Stimulated activated CD8-positive, alpha-beta memory T cell treated with anti-CD3 and anti-CD28 coated beads, Interleukin-12 subunit alpha, Interleukin-12 subunit beta, amount 100 ng/mL, for 1 hour (primary cell): ENCODE data around the gene ATP8B4.
"Not testable (repeated sequence)": the region's sequence is repeated elsewhere in the genome, so short reads cannot be mapped to it uniquely, and the experiment has no call there.

Experiments
- DNase-seq: peaks from one replicate; pipeline ENCODE4 v3.0.0-alpha.2; 2020; ENCODE audit warnings: low read depth

The ATP8B4 gene

DNA sequence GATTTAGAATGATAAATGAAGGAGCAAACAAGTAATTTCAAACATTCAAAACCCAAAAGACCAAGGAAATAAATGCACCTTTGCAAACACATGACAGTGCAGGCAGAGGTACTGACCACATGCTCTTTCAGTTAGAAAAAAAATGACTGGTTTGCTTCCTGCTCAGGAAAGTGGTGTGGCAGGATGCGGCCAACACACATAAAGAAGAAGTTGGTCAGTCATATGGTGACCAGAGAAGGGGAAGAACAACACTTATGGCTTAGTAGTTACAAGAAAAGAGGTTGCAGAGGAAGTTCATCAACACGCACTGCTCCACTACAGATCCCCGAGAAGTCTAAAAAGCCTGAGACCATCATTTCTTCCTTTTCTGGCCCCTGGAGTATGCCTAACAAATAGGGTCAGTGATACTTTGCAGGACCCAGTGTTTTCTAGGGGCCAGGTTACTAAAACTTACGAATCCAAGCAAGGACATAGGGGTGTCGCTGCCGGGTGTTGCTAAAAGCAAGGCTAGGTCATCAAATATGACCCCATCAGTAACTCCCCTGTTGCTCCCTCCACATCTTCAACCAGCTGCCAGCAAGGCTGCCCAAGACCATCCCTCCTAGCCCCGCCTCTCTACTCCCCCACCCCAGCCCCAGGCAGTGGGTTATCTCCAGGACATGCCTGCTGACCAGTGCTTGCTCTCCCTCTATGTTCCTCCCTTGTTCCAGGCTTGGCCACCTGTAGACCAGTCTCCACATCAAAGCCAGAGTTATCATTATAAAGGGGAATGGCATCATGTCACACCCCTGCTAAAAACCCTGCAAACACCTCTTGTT, 11.2 kb downstream of the ATP8B4 start:
- no peak for DNase-seq

DNA sequence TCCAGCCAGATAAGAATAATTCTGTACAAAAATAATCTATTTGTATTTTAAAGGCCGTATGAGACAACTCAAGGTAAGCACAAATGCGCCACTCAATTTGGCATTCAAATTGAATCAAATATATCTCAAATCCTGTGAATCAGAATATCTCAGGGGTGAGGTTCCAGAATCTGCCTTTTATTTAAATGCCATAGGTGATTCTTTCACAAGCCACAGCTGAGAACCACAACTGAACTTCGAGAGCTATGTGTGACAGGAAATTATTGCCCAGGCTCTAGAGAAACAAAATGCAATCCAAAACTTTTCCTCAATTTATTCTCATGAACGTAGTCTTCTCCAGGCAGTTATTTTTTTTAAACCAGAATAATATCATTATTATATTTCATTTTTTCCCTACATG, 11.9 kb downstream of the ATP8B4 start:
- no peak for DNase-seq

DNA sequence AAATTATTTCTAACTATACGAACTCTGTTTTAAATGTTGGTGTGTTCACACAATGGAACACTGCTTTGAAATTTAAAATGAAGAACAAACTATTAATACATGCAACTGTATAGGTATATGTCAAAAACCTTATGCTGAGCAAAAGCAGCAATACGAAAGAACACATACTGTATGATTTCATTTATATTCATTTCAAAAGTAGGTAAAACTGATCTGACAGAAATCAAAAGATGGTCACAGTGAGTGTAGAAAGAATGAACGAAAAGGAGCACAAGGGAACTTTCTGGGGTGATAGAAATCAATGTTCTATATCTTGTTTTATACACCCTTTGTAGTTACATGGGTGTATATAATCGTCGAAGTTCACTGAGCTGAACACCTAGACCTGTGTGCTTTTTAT, 12.6 kb downstream of the ATP8B4 start:
- DNase-seq: no peak

DNA sequence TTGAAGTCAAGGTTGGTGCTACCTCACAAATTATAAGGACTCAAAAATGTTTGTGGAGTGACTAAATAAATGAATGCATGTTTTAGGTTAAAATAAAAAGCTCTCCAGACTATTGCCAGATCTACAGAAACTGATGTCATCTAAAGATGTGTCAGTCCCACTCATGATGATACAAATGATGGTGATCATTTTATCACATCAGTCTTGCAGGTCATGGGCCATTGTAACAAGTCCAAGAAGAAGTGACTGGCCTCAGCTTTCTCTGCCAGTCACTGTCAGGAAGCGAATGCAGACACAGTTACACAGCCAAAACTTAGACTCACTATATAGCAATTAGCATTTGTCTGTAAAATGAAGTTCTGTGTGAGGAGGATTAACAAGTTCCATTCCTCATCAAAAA, 18.5 kb downstream of the ATP8B4 start:
- DNase-seq: no peak

DNA sequence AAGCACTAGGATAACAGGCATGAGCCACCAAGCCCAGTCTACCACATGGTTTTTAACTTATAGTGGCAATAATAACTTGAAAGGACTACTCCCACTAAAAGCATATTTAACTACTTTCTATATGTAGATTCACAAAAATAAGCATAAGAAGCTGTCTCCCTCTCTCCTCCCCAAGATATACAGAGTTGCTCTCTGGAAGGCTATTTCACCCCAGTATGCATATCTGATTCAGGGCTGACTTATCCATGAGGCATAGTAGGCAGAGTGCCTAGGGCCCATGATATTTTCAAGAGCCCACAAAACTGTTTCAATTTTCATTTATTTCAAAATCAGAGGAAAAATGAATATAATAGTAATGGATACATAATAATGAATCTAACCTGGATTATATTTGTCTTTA, 20.5 kb downstream of the ATP8B4 start:
- no peak for DNase-seq

DNA sequence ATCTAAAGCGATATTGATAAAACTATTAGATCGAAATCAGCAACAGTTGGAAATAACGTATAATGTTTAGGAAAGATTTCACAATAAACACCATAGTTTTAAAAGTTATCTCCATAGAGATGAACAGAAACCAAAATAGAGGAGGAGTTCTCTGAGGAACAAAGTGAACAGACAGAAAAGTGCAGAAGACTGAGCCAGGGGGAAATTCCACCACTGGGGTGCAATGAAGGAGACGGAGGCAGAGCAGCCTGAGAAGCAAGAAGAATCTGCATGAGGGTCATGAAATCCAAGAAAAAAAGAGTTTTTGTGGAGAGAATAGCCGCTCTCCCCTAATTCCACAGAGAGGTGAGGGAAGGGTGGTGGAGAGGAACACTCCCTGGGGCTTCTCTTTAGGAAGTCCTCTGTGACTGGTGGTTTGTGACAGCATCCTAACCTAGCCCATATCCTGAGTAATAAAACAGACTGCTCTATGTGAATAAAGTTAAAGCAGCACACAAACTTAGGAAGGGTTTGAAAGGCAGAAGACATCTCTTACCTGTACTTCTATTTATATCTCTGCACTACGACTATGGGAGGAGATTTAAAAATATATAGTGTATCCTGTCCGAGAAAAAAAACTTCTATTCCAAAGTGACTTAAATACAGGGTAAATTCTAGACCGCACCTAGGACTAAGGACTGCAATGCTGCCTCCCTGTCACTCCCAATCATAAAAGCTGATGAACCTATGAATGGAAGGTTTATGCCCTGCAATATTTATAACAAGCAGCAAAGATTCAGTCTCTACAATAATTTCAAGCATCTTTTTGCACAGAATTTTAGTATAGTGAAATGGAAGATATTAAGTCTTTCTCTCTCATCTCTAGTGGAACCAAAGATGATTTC, 22.9 kb downstream of the ATP8B4 start:
- DNase-seq: no peak

DNA sequence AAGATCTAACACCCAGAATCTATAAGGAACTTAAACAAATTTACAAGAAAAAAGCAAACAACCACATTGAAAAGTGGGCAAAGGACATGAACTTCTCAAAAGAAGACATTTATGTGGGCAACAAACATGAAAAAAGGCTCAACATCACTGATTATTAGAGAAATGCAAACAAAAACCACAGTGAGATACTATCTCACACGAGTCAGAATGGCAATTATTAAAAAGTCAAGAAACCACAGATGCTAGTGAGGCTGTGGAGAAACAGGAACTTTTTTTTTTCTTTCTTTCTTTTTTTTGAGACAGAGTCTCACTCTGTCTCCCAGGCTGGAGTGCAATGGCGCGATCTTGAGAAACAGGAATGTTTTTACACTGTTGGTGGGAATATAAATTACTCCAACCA, 29.6 kb downstream of the ATP8B4 start:
- not testable (repeated sequence) for DNase-seq

DNA sequence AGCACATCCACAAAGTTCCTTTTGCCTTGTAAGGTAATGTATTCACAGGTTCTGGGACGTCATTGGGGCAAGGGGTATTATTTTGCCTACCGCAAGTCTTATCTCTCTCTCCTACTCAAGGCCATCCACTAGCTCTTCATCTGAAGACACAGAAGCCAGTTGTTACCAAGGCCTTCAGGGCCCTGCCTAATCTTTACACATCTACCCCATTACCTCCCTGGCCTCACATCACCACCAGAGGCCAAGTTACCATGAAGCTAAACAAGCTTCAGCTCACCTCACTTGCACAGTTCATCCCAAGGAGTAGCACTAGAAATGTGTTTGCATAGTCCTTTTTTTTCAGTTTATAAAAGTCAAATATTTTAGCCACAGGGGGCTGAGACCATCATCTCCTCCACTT, 34.1 kb downstream of the ATP8B4 start:
- DNase-seq: no peak

DNA sequence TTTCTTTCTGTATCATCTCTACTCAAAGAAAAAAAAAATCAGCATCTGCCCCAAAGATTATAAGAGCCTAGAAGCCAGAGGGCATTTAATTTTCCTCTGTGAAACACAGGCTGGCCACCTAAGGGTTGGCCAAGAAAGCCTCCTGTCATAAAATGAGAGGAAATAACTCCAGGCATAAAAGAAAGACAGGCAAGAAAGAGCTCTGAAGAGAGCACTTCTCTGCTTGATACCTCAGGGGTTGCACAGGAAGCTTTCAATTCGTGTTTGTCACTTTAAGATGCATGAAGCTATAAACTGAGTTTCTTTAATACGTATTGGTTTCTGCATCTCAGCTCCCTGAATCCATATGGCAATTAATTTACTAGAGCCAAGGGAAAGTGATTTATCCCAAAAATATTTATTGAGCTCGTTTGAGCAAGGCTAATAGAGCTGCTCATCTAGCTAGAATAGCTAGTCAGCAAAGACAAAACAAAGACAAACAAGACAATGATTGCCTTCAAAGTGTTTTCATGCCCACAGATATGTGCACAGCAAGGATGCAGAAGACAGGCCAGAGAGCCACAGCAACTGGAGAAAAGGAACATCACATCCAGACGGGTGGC, 35.5 kb downstream of the ATP8B4 start:
- DNase-seq: no peak

DNA sequence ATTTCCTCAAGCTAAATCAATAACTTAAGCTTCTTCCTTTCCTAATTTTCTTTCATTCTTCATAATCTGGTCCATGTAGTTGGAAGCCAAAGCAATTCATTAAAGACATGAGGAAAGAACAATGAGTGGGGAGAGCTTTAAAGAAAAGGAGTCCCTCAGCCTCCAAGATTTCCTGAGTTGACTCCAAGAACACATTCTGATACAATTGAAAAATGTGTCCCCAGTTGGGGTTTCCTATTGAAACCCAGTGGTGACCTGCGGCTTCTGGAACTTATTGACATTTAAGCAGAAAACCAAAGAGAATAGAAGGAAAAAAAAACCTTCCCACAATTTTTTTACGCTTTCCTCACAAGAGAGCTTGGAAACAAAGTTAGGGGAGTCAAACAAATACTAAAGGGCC, 37.0 kb downstream of the ATP8B4 start:
- no peak for DNase-seq

DNA sequence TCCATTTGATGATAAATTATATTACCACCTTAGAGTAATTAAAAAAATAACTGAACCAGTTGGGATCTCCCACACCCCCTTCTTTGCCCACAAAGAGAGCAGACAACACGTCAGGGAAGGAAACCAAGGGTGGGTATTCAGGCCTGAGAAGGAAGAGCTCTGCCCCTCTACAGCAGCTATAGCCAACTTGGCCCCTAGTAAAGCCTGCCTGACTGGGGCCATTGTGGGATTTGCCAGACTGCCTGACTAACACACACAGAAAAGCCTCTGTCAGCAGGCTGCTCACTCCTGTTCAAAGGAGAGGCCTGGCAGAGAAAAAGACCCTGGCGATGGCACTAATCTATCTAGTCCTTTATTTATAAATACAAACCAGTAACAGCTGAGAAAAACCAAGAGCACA, 41.4 kb downstream of the ATP8B4 start:
- DNase-seq: no peak

DNA sequence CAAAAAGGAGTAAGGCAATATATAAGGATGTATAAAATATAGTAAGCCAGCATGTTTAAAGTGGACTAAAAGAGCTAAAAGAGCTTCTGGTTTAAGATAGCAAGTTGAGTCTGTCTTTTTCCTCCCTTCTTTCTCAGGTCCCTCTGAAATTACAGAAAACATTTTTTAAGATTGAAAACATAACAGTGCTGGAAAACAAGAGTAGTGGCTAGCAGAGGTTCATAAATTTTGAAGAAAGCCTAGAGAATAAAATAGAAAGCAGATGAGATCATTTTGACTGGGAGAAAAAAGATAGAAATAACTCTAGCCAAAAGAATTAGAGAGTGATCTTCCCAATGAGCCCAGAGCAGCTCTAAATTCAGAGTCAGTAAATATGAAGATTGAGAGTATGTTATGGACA, 41.9 kb downstream of the ATP8B4 start:
- DNase-seq: no peak

DNA sequence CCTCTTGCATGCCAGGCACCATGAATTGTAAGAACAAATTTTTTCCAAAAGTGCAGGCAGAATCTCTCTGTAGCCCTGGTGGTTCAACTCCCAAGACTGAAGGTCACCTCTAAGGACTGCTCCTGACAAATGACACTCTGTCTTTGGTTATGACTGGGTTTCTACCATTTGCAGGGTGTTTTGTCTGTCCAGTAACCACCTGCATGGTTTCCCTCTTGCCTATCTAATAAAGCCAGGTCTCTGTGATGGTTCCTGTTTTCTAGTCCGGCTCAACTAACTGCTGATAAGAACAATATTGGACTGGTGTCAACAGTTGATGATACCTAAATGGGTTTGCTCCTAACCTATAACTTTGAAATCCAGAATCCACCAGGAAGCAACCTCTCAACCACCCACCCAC, 43.7 kb downstream of the ATP8B4 start:
- DNase-seq: no peak

DNA sequence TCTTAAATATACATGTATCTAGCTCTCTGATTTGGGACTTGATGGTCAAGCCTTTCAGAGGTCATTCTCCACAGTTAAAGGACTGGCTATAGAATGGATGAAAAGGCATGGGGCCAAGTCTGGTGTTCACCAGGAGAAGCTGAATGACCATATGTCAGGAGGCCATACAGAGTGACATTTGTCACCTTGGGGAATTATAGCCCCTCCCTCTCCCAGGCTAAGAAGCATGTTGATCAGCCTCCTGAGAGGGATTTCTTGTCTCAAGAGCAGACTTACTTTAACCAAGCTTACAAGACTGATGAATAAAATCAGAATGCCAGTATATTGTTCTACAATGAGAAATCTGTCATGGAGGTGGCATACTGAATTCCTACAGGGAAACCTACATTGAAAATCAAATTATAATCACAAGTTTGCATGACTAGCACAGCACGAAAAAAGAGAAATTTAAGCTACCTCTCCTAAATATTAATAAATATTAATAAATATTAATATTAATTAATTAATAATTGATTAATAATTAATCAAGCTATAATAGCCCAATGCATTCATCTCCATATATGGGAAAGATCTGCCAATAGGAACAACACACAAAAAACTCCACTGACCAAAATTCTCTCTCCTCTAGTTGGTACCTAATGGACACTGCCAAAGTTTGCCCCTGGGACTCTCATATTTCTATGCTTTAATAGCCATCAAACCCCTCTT, 47.3 kb downstream of the ATP8B4 start:
- DNase-seq: no peak

DNA sequence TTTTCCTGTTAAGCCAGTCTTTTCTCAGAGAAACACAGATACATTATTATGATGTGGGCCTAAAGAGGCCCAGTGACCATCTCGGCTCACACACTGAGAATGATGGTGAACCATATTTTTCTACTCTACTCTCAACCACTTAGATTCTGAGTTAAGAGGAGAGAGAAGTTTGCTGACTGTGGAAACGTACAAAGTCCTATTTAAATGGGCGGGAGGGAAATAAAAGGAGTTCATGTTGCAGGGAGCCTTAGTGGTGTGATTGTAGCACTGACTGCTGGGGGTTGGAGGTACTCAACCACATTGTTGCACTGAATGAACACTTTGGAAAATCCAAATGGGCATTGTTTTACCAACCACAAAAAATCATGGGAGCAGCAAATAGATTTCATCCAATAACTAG, 51.0 kb downstream of the ATP8B4 start:
- DNase-seq: no peak

DNA sequence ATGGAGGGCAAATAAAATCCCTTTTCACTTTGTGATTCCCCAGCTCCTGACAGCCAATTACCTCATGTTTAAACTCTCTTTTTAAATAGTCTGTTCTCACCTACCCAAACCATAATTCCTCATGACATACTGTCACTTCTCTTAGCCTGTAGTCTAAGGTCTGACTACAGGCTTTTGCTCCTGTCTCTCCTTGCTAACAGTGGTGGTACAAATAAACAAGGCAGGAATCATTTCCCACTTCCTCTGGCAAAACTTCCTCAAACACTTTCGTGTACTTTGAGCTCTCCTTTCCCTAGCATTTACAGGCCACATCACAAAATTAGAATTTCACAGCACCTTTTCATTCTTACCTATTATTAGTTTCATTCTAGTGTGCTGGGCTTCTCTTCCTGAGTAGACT, 51.8 kb downstream of the ATP8B4 start:
- no peak for DNase-seq

DNA sequence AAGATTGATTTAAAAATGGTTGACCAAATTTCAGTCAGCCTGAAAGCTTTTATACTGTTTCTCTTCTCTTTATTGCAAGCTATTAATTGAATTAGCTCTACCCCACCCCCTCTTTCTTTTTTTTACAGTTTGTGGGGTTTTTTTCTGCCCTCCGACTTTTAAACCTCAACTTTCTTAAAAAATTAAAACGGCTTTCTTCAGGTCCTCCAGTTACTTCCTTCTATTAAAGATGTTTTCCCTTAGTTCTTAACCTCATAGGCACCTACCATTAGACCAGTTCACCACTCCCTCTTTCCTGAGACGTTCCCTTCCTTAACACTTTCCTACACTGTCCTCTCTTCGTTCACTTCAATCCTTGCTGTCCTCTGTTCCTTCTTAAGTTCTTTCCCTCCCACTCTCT, 52.4 kb downstream of the ATP8B4 start:
- DNase-seq: no peak

DNA sequence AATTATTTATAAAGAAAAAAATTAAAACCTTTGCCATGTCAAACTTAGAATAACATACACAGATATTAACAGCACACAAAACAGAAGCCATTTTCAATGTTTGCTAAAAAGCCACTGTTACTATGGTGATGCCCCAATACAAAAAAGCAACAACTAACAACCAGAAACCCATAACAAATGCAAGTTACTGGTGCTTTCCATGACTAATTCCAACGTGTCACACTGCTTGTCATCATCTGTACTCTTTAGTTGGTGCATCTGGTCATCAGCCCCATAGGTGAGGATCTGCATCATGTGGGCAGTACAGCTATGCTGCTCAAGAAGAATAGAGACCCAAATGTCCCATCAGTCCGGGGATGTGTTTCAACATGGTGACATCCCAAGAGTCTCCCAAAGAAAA, 52.8 kb downstream of the ATP8B4 start:
- no peak for DNase-seq

DNA sequence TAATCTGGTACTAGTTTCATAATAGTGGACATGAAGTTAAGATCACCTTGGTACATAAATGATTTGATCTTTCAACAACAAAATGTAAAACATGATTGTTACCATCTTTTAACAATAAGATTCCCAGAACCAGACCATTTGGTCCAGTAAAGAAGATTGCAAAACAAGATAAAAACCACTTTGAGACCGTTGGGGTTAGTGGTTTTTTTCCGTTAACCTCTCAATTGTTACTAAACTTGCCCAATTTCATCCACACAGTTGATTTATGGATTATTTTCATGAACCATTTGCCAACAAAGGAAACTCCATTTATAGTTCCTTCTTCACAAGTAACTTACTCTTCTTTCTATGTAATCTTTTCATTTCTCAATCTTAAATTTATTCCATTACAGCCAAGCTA, 53.8 kb downstream of the ATP8B4 start:
- DNase-seq: no peak

DNA sequence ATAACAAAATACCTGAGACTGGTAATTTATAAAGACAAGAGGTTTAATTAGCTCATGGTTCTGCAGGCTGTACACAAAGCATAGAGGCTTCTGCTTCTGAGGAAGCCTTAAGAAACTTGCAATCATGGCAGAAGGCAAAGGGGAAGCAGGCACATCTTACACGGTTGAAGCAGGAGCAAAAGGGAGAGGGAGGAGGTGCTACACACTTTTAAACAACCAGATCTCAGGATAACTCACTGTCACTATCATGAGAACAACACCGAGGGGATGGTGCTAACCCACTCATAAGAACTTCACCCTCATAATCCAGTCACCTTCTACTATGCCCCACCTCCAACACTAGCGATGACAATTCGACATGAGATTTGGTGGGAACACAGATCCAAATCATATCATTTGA, 54.4 kb downstream of the ATP8B4 start:
- no peak for DNase-seq

DNA sequence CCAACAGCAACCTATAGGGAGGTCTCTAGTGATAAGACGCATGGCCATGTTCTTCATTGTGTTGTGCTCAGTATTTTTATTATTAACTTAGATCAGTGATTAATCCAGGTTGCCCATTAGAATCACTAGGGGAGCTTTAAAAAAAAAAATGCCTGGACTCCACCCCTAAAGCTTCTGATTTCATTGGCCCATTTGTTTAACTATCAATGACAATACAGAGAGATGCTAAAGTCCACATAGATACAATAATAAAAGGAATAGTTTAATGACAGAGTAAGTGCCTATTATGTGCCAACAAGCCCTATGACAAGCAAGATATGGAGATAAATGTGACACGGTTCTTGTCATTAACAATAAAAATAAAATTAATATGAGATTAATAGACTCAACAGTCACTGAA, 55.8 kb downstream of the ATP8B4 start:
- DNase-seq: no peak

DNA sequence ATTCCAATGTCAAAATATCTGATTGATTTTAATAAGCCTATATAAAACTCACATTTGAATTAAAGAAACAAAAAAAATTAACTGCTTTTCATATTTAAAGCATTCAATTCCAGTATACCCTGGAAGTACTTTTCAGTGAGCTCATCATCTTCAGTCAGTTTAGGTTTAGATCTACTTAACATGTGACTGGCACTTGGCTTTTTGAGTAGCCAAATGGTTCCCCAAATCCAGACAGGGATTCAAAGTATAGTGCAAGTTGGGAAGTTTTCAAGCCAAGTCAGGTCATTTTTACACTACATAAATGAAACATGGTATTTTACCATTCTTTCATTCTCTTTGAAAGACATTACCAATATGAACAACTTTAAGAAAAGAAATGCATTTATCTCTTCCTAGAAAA, 57.5 kb downstream of the ATP8B4 start:
- DNase-seq: no peak
